PFSK-1 (cell line): Measurements from ENCODE around the gene IL20RB.

Source experiments
- POLR2AphosphoS5 ChIP-seq: IDR thresholded peaks from 2 replicates; pipeline ENCODE4 v1.6.1; 2012; ENCODE audit warnings: low read depth, mild to moderate bottlenecking, control low read depth, low read length, moderate library complexity
- SIN3A ChIP-seq: IDR thresholded peaks from 2 replicates; pipeline ENCODE4 v1.6.1; 2012; ENCODE audit warnings: mild to moderate bottlenecking, low read length, moderate library complexity, borderline replicate concordance; ENCODE audit not compliant: insufficient read depth
- TAF1 ChIP-seq: IDR thresholded peaks from 2 replicates; pipeline ENCODE4 v1.6.1; 2012; ENCODE audit warnings: low read length, control low read depth, borderline replicate concordance; ENCODE audit not compliant: insufficient read depth
- TF ChIP-seq, protein P1 (sequence below), 2 experiments: IDR thresholded peaks; 2 replicates each; pipeline versions ENCODE4 v1.6.1 to v1.8.0; 2011 to 2012; ENCODE audit warnings: low read depth in 2 of 2, low read length in 2 of 2, control low read depth in 1 of 2, inconsistent platforms in 1 of 2, mild to moderate bottlenecking in 1 of 2, moderate library complexity in 1 of 2; ENCODE audit not compliant: insufficient read depth in 1 of 2

DNA sequence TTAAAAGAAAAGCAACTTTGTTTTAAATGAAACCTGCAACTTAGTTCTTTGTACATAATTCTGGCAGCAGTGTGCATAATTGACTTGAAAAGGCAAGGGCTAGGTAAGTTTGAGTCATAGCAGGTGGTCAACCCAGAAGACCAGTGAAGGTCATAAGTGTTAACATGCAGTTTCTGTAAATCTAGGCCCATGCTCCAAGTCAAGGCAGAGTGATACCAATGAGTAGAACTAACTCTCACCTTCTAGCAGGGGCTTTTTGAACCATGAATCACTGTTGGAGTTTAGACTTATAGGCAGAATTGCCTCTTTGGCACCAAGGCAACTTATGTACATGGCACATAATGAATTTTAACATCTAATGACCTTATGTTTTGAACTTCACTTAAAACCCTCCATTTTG, 29.5 kb upstream of the IL20RB start:
- no peak for TF ChIP-seq TAF1
- TF ChIP-seq POLR2AphosphoS5: no peak
- TF ChIP-seq, protein P1, sequence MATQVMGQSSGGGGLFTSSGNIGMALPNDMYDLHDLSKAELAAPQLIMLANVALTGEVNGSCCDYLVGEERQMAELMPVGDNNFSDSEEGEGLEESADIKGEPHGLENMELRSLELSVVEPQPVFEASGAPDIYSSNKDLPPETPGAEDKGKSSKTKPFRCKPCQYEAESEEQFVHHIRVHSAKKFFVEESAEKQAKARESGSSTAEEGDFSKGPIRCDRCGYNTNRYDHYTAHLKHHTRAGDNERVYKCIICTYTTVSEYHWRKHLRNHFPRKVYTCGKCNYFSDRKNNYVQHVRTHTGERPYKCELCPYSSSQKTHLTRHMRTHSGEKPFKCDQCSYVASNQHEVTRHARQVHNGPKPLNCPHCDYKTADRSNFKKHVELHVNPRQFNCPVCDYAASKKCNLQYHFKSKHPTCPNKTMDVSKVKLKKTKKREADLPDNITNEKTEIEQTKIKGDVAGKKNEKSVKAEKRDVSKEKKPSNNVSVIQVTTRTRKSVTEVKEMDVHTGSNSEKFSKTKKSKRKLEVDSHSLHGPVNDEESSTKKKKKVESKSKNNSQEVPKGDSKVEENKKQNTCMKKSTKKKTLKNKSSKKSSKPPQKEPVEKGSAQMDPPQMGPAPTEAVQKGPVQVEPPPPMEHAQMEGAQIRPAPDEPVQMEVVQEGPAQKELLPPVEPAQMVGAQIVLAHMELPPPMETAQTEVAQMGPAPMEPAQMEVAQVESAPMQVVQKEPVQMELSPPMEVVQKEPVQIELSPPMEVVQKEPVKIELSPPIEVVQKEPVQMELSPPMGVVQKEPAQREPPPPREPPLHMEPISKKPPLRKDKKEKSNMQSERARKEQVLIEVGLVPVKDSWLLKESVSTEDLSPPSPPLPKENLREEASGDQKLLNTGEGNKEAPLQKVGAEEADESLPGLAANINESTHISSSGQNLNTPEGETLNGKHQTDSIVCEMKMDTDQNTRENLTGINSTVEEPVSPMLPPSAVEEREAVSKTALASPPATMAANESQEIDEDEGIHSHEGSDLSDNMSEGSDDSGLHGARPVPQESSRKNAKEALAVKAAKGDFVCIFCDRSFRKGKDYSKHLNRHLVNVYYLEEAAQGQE (IDR thresholded peaks at IDR 0.05; ENCODE audit: insufficient read depth in 1 of 2, low read depth in 2 of 2, low read length in 2 of 2): no peak
- TF ChIP-seq SIN3A: no peak
